GM12878 (cell line): ENCODE measurements around the gene PDE7B. TPM values are rescaled to one million over a fixed set of nuclear protein-coding genes. Genes with fewer than 3 reads are reported as not detected.
A peak's percentile ranks its signal among the peaks of the same experiment; 100 is the strongest.

Experiments used
- ATAC-seq: fragments of 200-7000 bp; cut with Tn5 transposase; 3 replicates; pipeline ENCODE4 v1.9.1; 2020; ENCODE audit warnings: mild to moderate bottlenecking, moderate library complexity
- BruUV-seq: library from RNA; stranded (reverse); fragments of 400-500 nt; replicated peaks from 2 replicates; lab custom pipeline; 2021; lab: Mats Ljungman, UMichigan
- CTCF ChIA-PET: fragments of 300-600 bp; sonication (Branson Sonifier 250); formaldehyde crosslinking; extraction: SDS; loops from one replicate; lab custom pipeline; 2021; ENCODE audit warnings: inconsistent platforms; lab: Yijun Ruan, JAX
- POLR2A ChIA-PET: fragments of 350-600 bp; formaldehyde crosslinking; extraction: SDS; loops from one replicate; lab custom pipeline; 2021; ENCODE audit warnings: inconsistent platforms; lab: Charles Lee
- RAD21 ChIA-PET: fragments of 300-600 bp; sonication (Branson Sonifier 250); formaldehyde crosslinking; loops from one replicate; lab custom pipeline; 2023; ENCODE audit warnings: antibody characterized with exemption; ENCODE audit not compliant: unreplicated experiment; lab: Charles Lee
- SMC1A ChIA-PET: fragments of 300-600 bp; sonication (Branson Sonifier 250); formaldehyde crosslinking; loops from one replicate; lab custom pipeline; 2023; ENCODE audit not compliant: unreplicated experiment, uncharacterized antibody; lab: Charles Lee
- DNase-seq: peaks from one replicate; pipeline ENCODE4 v3.0.0-alpha.2; 2011; ENCODE audit warnings: low read depth, low spot score
- FAIRE-seq: peaks from 3 replicates; lab custom pipeline; 2011; peaks lifted over from hg19 to GRCh38; lab: Jason Lieb, UNC
- H2AFZ ChIP-seq: 2 replicates; pipeline ENCODE4 v1.6.0; 2011; ENCODE audit warnings: low read depth, low read length, control low read depth; ENCODE audit not compliant: control insufficient read depth
- H3K27ac ChIP-seq: 2 replicates; pipeline ENCODE4 v1.5.1; 2011; ENCODE audit warnings: control low read depth; ENCODE audit not compliant: control insufficient read depth, insufficient read depth
- H3K27me3 ChIP-seq, 2 experiments: replicated peaks in 1 of 2; 2 replicates each; pipeline versions ENCODE4 v1.6.0 to v1.6.1; 2011; ENCODE audit warnings: low read length in 1 of 2; ENCODE audit not compliant: control insufficient read depth in 2 of 2, insufficient read depth in 2 of 2
- H3K36me3 ChIP-seq, 2 experiments: 2 replicates each; pipeline ENCODE4 v1.5.1; 2011; ENCODE audit warnings: low read length in 1 of 2; ENCODE audit not compliant: control insufficient read depth in 2 of 2, insufficient read depth in 2 of 2
- H3K4me1 ChIP-seq: 2 replicates; pipeline ENCODE4 v1.6.1; 2011; ENCODE audit warnings: mild to moderate bottlenecking, low read length, moderate library complexity, mixed read lengths; ENCODE audit not compliant: control insufficient read depth, insufficient read depth
- H3K4me2 ChIP-seq: 2 replicates; pipeline ENCODE4 v1.6.0; 2011; ENCODE audit warnings: control low read depth; ENCODE audit not compliant: control insufficient read depth, insufficient read depth
- H3K4me3 ChIP-seq: fragments of 200-600 bp; sonication (generic); 2 replicates; pipeline ENCODE4 v1.5.1; 2016
- H3K79me2 ChIP-seq: 2 replicates; pipeline ENCODE4 v1.6.0; 2011; ENCODE audit warnings: low read length; ENCODE audit not compliant: control insufficient read depth, insufficient read depth
- H3K9ac ChIP-seq: 2 replicates; pipeline ENCODE4 v1.8.0; 2011; ENCODE audit warnings: low read length, control low read depth, mixed read lengths; ENCODE audit not compliant: control insufficient read depth, insufficient read depth
- H3K9me3 ChIP-seq: replicated peaks from 3 replicates; pipeline ENCODE4 v1.5.1; 2011; ENCODE audit warnings: mild to moderate bottlenecking, low read length; ENCODE audit not compliant: control insufficient read depth, insufficient read depth
- H4K20me1 ChIP-seq: 2 replicates; pipeline ENCODE4 v1.6.0; 2011; ENCODE audit not compliant: control insufficient read depth, insufficient read depth
- CHD1 ChIP-seq: IDR thresholded peaks from 2 replicates; pipeline ENCODE4 v1.6.1; 2012; ENCODE audit warnings: low read depth, low read length, improper control_type of control experiment
- HDAC2 ChIP-seq: fragments of 200-600 bp; sonication (generic); IDR thresholded peaks from 2 replicates; pipeline ENCODE4 v1.6.1; 2017
- IKZF2 ChIP-seq, 2 experiments: fragments of 450-650 bp; IDR thresholded peaks; 2 replicates each; pipeline ENCODE4 v1.6.1; 2017; ENCODE audit warnings: mild to moderate bottlenecking in 2 of 2, moderate library complexity in 2 of 2
- MEF2A ChIP-seq: IDR thresholded peaks from 2 replicates; pipeline ENCODE4 v1.6.1; 2011; ENCODE audit warnings: low read depth, mild to moderate bottlenecking, low read length, moderate library complexity; ENCODE audit not compliant: insufficient read depth
- MTA2 ChIP-seq: fragments of 450-650 bp; IDR thresholded peaks from 2 replicates; pipeline ENCODE4 v1.6.1; 2016; ENCODE audit warnings: low read depth, mild to moderate bottlenecking, moderate library complexity
- NRF1 ChIP-seq: conservative IDR thresholded peaks from 2 replicates; pipeline ENCODE4 v1.6.1; 2011; ENCODE audit warnings: mild to moderate bottlenecking, low read depth, low read length, improper control_type of control experiment
- PAX5 ChIP-seq: IDR thresholded peaks from 2 replicates; pipeline ENCODE4 v1.6.1; 2011; ENCODE audit warnings: low read depth, low read length, borderline replicate concordance
- POLR2AphosphoS5 ChIP-seq: IDR thresholded peaks from 2 replicates; pipeline ENCODE4 v1.6.1; 2011; ENCODE audit warnings: mild to moderate bottlenecking, low read length, inconsistent platforms
- SIX5 ChIP-seq: IDR thresholded peaks from 2 replicates; pipeline ENCODE4 v1.6.1; 2011; ENCODE audit warnings: mild to moderate bottlenecking, low read depth, low read length, moderate library complexity; ENCODE audit not compliant: severe bottlenecking
- TAF1 ChIP-seq: IDR thresholded peaks from 2 replicates; pipeline ENCODE4 v1.6.1; 2011; ENCODE audit warnings: mild to moderate bottlenecking, low read depth, low read length, borderline replicate concordance
- ZSCAN29 ChIP-seq: fragments of 450-650 bp; IDR thresholded peaks from 2 replicates; pipeline ENCODE4 v1.6.1; 2017; ENCODE audit warnings: mild to moderate bottlenecking, moderate library complexity
- WGBS: methylation state at CpG from one replicate; pipeline ENCODE4 v1.1.6; 2016; ENCODE audit warnings: low lambda C conversion rate; ENCODE audit not compliant: insufficient replicate concordance, insufficient coverage; ENCODE audit errors: missing lambda C conversion rate; 5-methylcytosine and 5-hydroxymethylcytosine counted together
- in situ Hi-C: fragments of 300-500 bp; cut with MboI; formaldehyde crosslinking; loops from 9 replicates; pipeline ENCODE4 v1.14.3; 2018; ENCODE audit warnings: mixed read lengths
- intact Hi-C: fragments of 100-400 bp; cut with micrococcal nuclease; formaldehyde crosslinking; loops from one replicate; pipeline ENCODE4 v1.14.2; 2022; ENCODE audit not compliant: unreplicated experiment
- polyA plus RNA-seq, 11 experiments: library from polyadenylated mRNA; depleted of rRNA in 4 of 11; unstranded in 6 of 11; stranded (reverse) in 5 of 11; fragments of >200 nt; fragmentation: Nextera tagmentation in 4 of 11; fragmentation: Illumina TruSeq in 1 of 11; extraction: Ambion mirVana in 4 of 11; extraction: Trizol in 1 of 11; gene quantifications; 1 replicate in 1 of 11; 2 replicates in 10 of 11; pipeline versions ENCODE4 v1.2.1 to v1.2.3, GENCODE V29; 2011 to 2016; ENCODE audit warnings: inconsistent platforms in 2 of 11, missing spikeins in 2 of 11, low read depth in 1 of 11
- total RNA-seq, 4 experiments: library from RNA; depleted of rRNA in 3 of 4; stranded (reverse); fragments of >200 nt in 3 of 4; fragmentation: Illumina TruSeq in 1 of 4; extraction: Trizol in 1 of 4; gene quantifications; 2 replicates each; pipeline versions ENCODE4 v1.2.1 to v1.2.3, GENCODE V29; 2013 to 2021
- TF ChIP-seq, protein P1 (sequence below): fragments of 450-650 bp; IDR thresholded peaks from 2 replicates; pipeline ENCODE4 v1.6.1; 2017; ENCODE audit warnings: borderline replicate concordance
- TF ChIP-seq, protein P2 (sequence below): IDR thresholded peaks from 2 replicates; pipeline ENCODE4 v1.6.1; 2012; ENCODE audit warnings: mild to moderate bottlenecking, low read depth, low read length

Gene PDE7B
- total and polyA plus RNA-seq, 10 of the 15 experiments (the other 5 are each of a cell fraction or from before 2014, with no cell fraction given) = not detected

DNA sequence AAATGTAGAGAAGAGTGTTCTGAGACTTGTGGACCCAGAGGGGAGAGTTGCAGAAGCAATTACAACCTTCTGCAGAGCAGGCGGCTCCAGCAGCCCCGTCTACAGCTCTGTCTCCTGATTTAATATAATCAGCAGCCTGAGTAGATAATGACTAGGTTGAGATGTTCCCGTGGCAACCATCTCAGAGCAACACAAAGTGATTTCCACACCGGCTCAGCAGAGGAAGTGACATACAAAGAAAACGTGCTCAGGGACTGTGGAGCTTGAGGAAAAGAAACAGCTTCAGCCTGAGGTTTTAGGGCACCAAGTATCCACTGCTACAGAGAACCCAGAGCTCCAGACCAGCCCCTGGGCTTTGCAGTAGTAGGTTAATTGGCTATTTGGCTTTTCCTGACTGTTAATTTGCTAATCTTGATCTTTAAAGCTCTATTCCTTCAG lies 262.3 kb downstream of the PDE7B start:
- Histone ChIP-seq H3K27ac (no peak overlapping the region), H2AFZ (no peak overlapping the region)
- TF ChIP-seq PAX5 (no peak), POLR2AphosphoS5 (no peak), IKZF2 (IDR thresholded peaks at IDR 0.05) (no peak), MTA2 (no peak), MEF2A (no peak), NRF1 (no peak), CHD1 (no peak), SIX5 (no peak), HDAC2 (no peak), TAF1 (no peak), ZSCAN29 (no peak)
- TF ChIP-seq, protein P1, sequence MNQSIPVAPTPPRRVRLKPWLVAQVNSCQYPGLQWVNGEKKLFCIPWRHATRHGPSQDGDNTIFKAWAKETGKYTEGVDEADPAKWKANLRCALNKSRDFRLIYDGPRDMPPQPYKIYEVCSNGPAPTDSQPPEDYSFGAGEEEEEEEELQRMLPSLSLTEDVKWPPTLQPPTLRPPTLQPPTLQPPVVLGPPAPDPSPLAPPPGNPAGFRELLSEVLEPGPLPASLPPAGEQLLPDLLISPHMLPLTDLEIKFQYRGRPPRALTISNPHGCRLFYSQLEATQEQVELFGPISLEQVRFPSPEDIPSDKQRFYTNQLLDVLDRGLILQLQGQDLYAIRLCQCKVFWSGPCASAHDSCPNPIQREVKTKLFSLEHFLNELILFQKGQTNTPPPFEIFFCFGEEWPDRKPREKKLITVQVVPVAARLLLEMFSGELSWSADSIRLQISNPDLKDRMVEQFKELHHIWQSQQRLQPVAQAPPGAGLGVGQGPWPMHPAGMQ = no peak
- TF ChIP-seq, protein P2, sequence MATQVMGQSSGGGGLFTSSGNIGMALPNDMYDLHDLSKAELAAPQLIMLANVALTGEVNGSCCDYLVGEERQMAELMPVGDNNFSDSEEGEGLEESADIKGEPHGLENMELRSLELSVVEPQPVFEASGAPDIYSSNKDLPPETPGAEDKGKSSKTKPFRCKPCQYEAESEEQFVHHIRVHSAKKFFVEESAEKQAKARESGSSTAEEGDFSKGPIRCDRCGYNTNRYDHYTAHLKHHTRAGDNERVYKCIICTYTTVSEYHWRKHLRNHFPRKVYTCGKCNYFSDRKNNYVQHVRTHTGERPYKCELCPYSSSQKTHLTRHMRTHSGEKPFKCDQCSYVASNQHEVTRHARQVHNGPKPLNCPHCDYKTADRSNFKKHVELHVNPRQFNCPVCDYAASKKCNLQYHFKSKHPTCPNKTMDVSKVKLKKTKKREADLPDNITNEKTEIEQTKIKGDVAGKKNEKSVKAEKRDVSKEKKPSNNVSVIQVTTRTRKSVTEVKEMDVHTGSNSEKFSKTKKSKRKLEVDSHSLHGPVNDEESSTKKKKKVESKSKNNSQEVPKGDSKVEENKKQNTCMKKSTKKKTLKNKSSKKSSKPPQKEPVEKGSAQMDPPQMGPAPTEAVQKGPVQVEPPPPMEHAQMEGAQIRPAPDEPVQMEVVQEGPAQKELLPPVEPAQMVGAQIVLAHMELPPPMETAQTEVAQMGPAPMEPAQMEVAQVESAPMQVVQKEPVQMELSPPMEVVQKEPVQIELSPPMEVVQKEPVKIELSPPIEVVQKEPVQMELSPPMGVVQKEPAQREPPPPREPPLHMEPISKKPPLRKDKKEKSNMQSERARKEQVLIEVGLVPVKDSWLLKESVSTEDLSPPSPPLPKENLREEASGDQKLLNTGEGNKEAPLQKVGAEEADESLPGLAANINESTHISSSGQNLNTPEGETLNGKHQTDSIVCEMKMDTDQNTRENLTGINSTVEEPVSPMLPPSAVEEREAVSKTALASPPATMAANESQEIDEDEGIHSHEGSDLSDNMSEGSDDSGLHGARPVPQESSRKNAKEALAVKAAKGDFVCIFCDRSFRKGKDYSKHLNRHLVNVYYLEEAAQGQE = no peak
- TF ChIP-seq, all 136 proteins: peak for 0
- no peaks in the 10 kb centered on the region for H3K9me3 ChIP-seq
- DNase-seq (no peak), FAIRE-seq (peak; percentile 7), ATAC-seq (no peak)
- WGBS = 22% methylated on average over 5 of the region's 5 CpGs
- in situ Hi-C loops = no loop called here
- no peaks in the 10 kb centered on the region for H3K4me1 ChIP-seq
- no peak overlapping the region for H3K4me2 ChIP-seq
- no peaks in the 10 kb centered on the region for H4K20me1 ChIP-seq
- no peaks in the 10 kb centered on the region; a peak in 1 of 4 replicates for H3K27me3 ChIP-seq
- ChIA-PET RAD21 (no interaction called here), CTCF (interaction anchor here (0.9 kb wide), 1 partner anchor 112 kb away, joined by 3 read pairs; no protein-coding TSS in a partner anchor), POLR2A (no interaction called here), SMC1A (no interaction called here)
- no peak overlapping the region for H3K9ac ChIP-seq
- intact Hi-C loops = no loop called here
- no peaks in the 10 kb centered on the region for H3K79me2 ChIP-seq
- H3K4me3 ChIP-seq = no peak overlapping the region
- BruUV-seq = no TSS peak
- H3K36me3 ChIP-seq = no peaks in the 10 kb centered on the region
